CD4-positive, alpha-beta T cell treated with Interleukin-1 beta for 1 hour (primary cell): Measurements from ENCODE around the gene CLDN7.

ENCODE experiments used
- DNase-seq, 2 donors: peaks; one replicate each; pipeline ENCODE4 v3.0.0-alpha.2; 2020 to 2022

CLDN7 gene

DNA sequence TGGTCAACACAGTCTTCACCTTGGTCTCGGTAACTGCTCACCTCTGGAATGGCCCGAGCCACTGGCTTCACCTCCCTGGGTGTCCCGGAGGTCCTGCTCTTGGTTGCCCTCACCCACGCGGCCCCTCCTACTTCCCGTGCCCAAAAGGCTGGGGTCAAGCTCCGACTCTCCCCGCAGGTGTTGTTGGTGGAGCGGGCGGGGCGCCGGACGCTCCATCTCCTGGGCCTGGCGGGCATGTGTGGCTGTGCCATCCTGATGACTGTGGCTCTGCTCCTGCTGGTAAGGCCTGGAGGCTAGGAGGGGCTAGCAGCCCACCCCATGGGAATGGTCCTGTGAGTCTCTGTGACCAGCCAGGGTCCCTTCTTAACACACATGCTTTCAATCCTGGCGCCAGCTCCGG is 22.6 kb upstream of the CLDN7 start:
- no peak for DNase-seq

DNA sequence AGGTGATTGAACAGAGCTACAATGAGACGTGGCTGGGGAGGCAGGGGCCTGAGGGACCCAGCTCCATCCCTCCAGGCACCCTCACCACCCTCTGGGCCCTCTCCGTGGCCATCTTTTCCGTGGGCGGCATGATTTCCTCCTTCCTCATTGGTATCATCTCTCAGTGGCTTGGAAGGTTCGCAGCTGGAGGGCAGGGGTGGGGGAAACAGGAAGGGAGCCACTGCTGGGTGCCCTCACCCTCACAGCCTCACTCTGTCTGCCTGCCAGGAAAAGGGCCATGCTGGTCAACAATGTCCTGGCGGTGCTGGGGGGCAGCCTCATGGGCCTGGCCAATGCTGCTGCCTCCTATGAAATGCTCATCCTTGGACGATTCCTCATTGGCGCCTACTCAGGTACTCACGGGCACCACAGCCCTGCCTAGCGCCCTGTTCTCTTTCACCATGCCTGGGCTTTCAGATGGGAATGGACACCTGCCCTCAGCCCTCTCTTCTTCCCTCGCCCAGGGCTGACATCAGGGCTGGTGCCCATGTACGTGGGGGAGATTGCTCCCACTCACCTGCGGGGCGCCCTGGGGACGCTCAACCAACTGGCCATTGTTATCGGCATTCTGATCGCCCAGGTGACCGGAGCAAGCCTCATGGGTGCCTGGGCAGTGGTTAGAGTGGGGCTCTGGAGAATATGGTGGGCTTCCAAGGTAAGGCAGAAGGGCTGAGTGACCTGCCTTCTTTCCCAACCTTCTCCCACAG is 21.4 kb upstream of the CLDN7 start:
- no peak for DNase-seq

DNA sequence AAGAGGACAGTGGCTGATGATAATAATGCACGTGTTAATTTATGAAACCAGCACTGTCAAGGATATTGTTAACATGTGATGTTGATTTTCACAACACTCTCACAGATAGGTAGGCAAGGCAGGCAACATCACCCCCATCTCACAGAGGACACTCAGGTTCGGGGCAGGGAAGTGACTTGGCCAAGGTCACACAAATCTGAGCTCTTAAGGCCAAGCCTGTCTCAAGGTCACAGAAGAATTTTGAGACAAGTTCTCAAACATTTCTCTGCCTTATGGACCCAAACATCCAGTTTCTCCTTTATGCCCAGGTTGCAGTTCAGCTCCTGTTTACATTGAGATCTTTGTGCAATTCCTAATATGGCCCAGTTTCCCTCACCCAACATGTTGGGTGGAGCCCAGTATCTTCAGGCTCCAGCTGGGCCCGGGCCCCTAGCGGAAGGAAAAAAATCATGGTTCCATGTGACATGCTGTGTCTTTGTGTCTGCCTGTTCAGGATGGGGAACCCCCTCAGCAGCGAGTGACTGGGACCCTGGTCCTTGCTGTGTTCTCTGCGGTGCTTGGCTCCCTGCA is 20.6 kb upstream of the CLDN7 start:
- DNase-seq, result no peak

- no peak for DNase-seq
Measured at GRCh38 chr17:7281953-7282751, 19.9 kb upstream of the CLDN7 start.

DNA sequence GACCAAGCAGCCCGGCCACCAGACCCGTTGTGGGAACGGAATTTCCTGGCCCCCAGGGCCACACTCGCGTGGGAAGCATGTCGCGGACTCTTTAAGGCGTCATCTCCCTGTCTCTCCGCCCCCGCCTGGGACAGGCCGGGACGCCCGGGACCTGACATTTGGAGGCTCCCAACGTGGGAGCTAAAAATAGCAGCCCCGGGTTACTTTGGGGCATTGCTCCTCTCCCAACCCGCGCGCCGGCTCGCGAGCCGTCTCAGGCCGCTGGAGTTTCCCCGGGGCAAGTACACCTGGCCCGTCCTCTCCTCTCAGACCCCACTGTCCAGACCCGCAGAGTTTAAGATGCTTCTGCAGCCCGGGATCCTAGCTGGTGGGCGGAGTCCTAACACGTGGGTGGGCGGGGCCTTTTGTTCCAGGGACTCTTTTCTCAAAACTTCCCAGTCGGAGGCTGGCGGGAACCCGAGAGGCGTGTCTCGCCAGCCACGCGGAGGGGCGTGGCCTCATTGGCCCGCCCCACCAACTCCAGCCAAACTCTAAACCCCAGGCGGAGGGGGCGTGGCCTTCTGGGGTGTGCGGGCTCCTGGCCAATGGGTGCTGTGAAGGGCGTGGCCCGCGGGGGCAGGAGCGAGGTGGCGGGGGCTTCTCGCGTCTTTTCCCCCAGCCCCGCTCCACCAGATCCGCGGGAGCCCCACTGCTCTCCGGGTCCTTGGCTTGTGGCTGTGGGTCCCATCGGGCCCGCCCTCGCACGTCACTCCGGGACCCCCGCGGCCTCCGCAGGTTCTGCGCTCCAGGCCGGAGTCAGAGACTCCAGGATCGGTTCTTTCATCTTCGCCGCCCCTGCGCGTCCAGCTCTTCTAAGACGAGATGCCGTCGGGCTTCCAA is 19.0 kb upstream of the CLDN7 start, which contains the start of gene SLC2A4:
Gene SLC2A4 (plus strand): TSS at position 645 of the 879 bp plus-strand sequence. CDS start 217 bp downstream, at position 862.
- DNase-seq, result peak; percentile 89 to 90

- peak; percentile 82 to 88 for DNase-seq
Measured at GRCh38 chr17:7280519-7281073, 18.3 kb upstream of the CLDN7 start.

DNA sequence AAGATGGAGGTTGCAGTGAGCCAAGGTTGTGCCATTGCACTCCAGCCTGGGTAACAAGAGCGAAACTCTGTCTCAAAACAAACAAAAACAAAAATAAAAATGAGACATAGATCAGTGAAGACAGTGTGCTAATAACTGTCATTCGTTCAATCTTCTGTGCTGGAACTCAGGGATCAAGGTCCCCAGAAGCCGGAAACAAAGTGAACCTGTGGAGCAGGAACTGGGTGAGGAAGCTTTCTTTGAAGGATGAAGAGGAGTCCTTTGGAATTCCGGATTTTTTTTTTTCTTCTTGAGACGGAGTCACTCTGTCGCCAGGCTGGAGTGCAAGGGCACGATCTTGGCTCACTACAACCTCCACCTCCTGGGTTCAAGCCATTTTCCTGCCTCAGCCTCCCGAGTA is 17.2 kb upstream of the CLDN7 start:
- no peak for DNase-seq

DNA sequence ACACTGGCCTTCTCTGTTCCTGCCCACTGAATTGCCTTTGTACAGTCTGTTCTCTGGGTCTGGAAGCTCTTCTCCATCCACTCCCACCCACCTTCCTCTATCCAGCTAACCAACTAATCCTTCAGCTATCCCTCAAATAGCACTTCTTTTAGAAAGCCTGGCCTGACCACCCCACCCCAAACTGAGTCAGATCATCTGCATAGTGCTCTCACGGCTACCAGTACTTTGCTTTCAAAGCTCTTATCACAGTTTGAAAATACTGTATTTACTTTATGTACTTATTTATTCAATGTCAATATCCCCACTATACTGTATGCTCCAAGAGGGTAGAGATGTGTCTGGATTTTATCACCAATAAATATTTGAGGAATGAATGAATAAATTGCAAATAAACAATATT is 4.5 kb upstream of the CLDN7 start:
- no peak for DNase-seq

DNA sequence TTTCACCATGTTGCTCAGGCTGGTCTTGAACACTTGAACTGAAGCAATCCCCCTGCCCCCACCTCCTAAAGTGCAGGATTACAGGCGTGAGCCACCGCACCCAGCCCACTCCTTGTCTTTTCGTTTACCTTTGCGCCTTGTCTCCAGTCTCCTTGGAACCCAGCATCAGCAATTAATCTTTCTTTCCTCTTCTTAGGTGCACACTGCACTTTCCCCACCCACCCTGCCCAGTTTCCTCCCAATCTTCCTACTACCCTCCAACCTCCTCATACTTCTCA is 1.5 kb upstream of the CLDN7 start:
- no peak for DNase-seq

DNA sequence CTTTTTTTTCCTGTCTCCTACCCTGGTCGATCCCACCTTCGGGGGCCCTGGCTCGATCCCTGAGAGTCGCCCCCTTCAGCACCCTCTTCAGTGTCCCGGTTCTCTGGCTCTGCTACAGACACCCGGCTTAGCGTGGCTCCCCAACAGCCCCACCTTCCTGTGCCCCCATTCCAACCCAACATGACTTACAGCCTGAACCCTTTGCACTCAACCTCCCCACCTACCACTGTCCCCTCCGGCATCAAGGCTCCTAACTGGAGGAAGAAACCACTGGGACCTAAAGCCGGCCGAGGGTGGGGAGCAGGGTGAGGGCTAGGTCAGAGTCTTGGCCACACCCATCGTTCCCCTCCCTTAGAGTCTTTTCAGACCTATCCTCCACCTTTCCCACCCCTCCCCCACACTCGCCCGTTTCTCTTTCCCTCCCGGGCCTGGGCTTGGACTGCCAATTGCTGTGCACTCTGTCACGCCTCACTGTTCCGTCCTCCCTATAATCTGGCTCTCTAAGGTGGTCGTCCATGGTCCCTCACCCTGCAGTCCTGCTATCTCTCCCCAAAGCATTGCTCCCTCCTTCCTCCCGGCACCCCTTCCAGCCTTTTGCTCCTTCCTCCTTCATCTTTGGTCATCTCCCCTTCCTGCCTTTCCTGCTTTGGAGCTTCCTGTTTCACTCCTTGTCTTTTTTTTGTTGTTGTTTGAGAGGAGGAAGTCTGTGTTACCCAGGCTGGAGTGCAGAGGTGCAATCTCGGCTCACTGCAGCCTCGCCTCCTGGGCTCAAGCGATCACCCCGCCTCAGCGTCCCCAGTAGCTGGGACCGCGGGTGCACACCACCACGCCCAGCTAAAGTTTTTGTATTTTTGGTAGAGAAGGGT is 890 bp upstream of the CLDN7 start:
- DNase-seq, result no peak

- DNase-seq, result peak in 1 of 2 donors; percentile 32
Measured at GRCh38 chr17:7261379-7262191, 693 bp downstream of the CLDN7 start.

- DNase-seq, result peak in 1 of 2 donors; percentile 36
Measured at GRCh38 chr17:7260651-7261378, 1.5 kb downstream of the CLDN7 start.

- no peak for DNase-seq
Measured at GRCh38 chr17:7260151-7260550, 2.1 kb downstream of the CLDN7 start.

DNA sequence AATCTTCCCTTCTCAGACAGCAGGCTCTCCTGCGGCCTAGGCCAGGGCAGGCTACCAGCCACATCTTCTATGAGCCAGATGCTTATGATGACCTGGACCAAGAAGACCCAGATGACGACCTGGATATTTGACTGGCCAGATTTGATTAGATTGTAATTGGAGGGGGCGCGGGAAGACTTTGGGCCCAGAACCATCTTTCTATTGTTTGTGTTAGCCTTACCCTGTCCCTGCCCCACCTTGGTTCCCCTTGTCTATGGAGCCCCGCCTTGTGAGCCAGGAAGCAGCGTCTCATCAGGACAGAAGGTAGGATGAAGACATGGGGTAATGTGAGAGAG is 2.8 kb downstream of the CLDN7 start:
- DNase-seq, result no peak

DNA sequence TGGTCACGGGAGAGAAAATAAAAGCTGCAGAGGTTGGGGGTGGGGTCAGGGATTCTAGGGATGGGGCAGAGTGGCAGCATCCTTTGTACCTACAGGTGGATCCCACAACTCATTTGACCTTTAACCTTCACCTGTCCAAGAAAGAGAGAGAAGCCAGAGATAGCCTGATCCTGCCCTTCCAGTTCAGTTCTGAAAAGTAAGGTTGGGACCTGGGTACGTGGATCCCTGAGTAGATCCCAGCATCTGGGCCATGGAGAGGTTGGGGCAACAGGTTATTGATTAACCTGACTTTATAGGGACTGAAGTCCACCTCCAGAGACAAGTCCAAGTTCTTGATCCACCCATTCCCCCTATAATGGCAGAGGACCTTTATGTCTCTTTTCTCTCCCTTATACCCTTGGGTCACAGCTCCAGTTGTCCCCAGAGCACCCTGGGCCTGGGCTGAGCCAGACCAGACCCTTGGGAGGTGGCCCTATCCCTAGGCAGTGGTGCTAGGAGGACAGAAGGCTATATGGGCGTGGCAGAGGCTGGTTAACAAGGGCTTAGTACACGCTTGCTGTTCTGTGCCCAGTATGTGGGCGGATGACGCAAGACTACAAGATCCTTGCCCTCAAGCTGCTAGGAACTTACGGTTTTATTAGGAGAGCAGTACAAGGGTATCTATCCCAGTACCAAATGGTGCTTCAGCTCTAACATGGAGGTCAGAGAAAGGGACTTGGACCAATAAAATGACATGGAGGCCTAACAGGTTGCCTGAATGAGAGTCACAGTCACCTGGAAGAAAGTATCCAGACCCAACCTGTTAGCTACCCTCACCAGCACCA is 3.3 kb downstream of the CLDN7 start:
- no peak for DNase-seq

- no peak for DNase-seq
Measured at GRCh38 chr17:7256766-7257456, 5.4 kb downstream of the CLDN7 start.

DNA sequence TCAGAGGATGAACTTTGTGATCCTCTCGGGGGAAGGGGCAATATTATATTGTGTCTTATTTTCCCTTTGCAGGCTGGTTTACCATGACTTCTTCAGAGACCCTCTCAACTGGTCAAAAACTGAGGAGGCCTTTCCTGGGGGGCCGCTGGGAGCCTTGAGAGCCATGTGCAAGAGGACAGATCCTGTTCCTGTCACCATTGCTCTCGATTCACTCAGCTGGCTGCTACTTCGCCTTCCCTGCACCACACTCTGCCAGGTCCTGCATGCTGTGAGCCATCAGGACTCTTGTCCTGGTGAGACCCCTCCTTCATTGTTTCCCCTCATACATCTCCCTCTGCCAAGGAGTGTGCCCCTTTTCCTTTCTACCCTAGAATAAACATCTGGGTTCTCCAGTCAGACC is 7.8 kb downstream of the CLDN7 start:
- DNase-seq, result no peak

DNA sequence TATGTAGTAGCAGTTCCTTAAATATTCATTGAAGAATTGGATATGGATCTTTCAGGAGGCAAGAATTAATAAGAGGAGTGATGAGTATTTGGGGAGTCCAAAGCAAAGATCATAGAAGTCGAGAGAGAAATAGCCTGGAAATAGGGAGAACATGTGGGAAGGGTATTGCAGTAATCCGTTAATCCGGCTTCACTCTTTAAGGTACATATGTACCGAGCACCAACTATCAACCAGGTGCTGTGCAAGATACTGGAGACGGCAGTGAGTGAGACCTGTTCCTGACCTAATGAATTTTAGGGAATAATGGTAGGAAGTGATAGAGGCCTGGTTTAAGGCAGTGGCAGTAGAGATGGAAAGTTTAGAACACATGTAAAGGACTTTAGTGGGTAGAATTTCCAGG is 9.2 kb downstream of the CLDN7 start:
- no peak for DNase-seq
